Activated naive CD4-positive, alpha-beta T cell treated with anti-CD3 and anti-CD28 coated beads, Interleukin-2, amount 50 U/mL, for 24 hours (primary cell): ENCODE data around the gene LTBP2.

Experiments used
- H3K27ac Mint-ChIP-seq: one replicate; pipeline ENCODE4 v1.8.0; 2021; ENCODE audit warnings: mild to moderate bottlenecking, mixed read lengths
- H3K27me3 Mint-ChIP-seq: one replicate; pipeline ENCODE4 v1.8.0; 2021; ENCODE audit warnings: mixed read lengths
- H3K36me3 Mint-ChIP-seq: one replicate; pipeline ENCODE4 v1.8.0; 2021; ENCODE audit warnings: mixed read lengths
- H3K4me1 Mint-ChIP-seq: one replicate; pipeline ENCODE4 v1.8.0; 2021; ENCODE audit warnings: mixed read lengths
- H3K4me3 Mint-ChIP-seq: one replicate; pipeline ENCODE4 v1.8.0; 2021; ENCODE audit warnings: mild to moderate bottlenecking, mixed read lengths
- H3K9me3 Mint-ChIP-seq: one replicate; pipeline ENCODE4 v1.8.0; 2021; ENCODE audit warnings: mixed read lengths

LTBP2 gene

GRCh38 chr14:74502236-74503019 lies 109.6 kb downstream of the LTBP2 start:
- Mint-ChIP-seq H3K9me3 (no peaks in the 10 kb centered on the region), H3K4me3 (no peak overlapping the region), H3K27ac (peak overlapping the region; percentile 17)

DNA sequence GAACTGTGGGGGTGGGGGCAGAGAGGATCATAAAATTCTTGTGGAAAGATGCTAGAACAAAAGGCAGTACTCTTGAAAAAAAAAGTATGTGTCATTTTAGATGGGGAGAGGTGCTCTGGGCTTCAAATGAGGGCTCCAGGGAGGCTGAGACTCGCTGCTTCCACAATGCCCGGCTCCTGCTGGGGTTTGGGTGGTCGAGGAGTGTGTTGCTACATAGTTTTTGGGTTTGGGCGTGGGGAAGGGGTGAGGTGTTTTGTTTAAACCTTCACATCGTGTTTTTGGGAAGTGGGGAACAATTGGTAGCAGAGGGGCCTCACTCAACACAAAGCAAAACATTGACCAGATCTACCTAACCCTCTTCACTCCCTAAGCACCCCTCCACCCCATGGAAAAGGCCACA lies 110.3 kb downstream of the LTBP2 start:
- Mint-ChIP-seq H3K36me3 (no peaks in the 10 kb centered on the region), H3K27me3 (no peaks in the 10 kb centered on the region), H3K27ac (no peak overlapping the region), H3K4me1 (peaks cover 25% of the 10 kb centered on the region), H3K4me3 (no peak overlapping the region), H3K9me3 (no peaks in the 10 kb centered on the region)

More at GRCh38 chr14:74502236-74503019, 109.6 kb downstream of the LTBP2 start:
- Mint-ChIP-seq H3K36me3 (no peaks in the 10 kb centered on the region), H3K4me1 (peaks cover 22% of the 10 kb centered on the region), H3K27me3 (no peaks in the 10 kb centered on the region)

- Mint-ChIP-seq H3K27ac (no peak overlapping the region), H3K9me3 (no peaks in the 10 kb centered on the region), H3K27me3 (no peaks in the 10 kb centered on the region), H3K4me3 (no peak overlapping the region), H3K4me1 (peaks cover 30% of the 10 kb centered on the region), H3K36me3 (no peaks in the 10 kb centered on the region)
These were observed 110.9 kb downstream of the LTBP2 start for GRCh38 chr14:74501135-74501614.

DNA sequence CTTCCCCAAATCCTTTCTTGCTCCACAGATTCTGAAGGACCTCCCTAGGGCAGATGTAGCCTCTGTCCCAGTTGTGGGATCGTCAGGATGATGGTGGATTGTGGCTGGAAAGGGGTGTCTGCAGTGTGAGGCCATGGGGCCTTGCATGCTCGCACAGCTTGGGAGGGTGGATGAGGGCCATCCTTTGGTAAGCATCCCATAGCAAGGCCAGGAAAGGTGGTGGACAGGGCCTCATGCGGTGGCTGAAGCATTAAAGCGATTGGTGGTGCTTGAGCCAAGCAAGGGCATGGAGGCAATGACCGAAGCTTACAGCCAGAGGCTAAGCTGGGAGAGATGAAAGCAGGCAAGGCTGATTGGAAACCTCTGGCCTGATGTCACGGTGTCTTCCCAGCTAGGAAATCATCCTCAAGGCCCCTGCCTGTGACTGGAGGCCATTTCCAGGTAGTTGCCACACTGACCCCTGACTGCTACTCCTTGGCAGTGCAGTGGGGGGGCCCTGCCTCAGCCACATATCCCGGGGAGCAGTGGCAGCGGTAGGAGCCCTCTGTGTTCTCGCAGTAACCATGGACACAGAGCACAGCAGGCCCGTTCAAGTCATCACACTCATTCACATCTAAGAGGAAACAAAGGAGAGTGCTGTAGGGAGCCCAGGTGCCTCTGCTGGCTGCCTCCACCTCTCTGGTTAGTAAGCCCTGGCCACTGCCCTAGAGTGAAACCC lies 111.5 kb downstream of the LTBP2 start:
- H3K4me1 Mint-ChIP-seq: peaks cover 36% of the 10 kb centered on the region

DNA sequence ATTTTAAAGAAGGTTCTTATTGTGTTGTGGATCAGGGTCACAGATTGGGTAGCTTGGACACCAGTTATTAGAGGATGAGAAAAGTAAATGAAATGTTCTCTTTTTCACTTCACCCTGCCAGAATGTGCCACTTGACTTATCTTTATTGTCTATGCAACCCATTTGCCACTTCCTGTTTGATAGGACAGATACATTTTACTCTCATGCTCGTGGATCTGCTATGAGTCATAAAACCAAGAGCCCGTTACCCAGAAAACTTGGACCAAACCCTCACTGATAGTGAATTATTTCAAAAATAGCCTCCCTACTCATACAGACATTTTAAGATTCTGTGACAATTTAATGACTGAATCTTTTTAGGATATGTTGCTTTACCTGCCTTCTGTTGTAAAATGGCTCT lies 116.7 kb downstream of the LTBP2 start:
- Mint-ChIP-seq H3K4me1 (peaks cover 50% of the 10 kb centered on the region), H3K27me3 (no peaks in the 10 kb centered on the region), H3K4me3 (no peak overlapping the region), H3K9me3 (no peaks in the 10 kb centered on the region), H3K27ac (peak overlapping the region; percentile 82), H3K36me3 (no peaks in the 10 kb centered on the region)

More for the DNA sequence above, 111.5 kb downstream of the LTBP2 start:
- Mint-ChIP-seq H3K9me3 (no peaks in the 10 kb centered on the region), H3K27me3 (no peaks in the 10 kb centered on the region), H3K36me3 (no peaks in the 10 kb centered on the region), H3K4me3 (no peak overlapping the region), H3K27ac (no peak overlapping the region)

- peaks cover 52% of the 10 kb centered on the region for H3K4me1 Mint-ChIP-seq
- no peaks in the 10 kb centered on the region for H3K9me3 Mint-ChIP-seq
- H3K27me3 Mint-ChIP-seq: no peaks in the 10 kb centered on the region
- no peaks in the 10 kb centered on the region for H3K36me3 Mint-ChIP-seq
- H3K27ac Mint-ChIP-seq: peak within 1 kb of the TSS; percentile 96
- H3K4me3 Mint-ChIP-seq: no peak within 1 kb of the TSS
These were observed 118.4 kb downstream of the LTBP2 start, which contains the start of gene ISCA2 for GRCh38 chr14:74493343-74494261. ISCA2 (plus strand) TSS chr14:74493765; CDS start chr14:74493775, 10 bp downstream.

DNA sequence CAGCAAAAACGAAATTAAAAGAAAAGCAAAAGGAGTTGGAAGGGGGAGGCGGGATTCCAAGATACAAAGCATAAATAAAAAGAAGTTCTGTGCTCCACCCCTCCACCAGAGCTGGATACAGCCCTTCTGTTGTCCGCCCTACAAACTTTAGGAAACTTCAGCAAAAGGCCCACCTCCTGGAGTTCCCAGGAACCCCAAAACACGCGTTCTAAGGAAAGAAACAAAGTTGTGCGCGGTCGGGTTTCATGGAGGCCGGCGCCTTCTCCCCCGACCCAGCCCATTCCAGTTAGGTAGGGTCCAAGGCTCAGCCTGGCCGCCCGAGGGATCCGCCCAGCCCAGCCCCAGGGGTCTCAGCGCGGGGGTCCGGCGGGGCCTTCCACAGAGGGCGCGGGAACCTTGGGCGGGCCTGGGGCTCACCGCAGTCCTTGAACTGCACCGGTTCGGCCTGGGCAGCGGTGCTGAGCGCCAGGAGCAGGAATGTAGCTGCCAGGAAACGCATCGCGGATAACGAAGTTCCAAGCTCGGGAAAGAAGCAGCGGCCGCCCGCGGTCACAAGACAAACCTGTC lies 119.2 kb downstream of the LTBP2 start, which contains the start of gene NPC2:
Gene NPC2 (minus strand): TSS at position 530 of the 567 bp plus-strand sequence. CDS start 31 bp downstream, at position 499.
- H3K27ac Mint-ChIP-seq: peak within 1 kb of the TSS; percentile 96
- H3K9me3 Mint-ChIP-seq: no peaks in the 10 kb centered on the region
- no peaks in the 10 kb centered on the region for H3K36me3 Mint-ChIP-seq
- H3K27me3 Mint-ChIP-seq: no peaks in the 10 kb centered on the region
- no peak within 1 kb of the TSS for H3K4me3 Mint-ChIP-seq
- peaks cover 53% of the 10 kb centered on the region for H3K4me1 Mint-ChIP-seq

GRCh38 chr14:74491956-74492775 lies 119.9 kb downstream of the LTBP2 start:
- Mint-ChIP-seq H3K27ac (no peak overlapping the region), H3K36me3 (no peaks in the 10 kb centered on the region)

GRCh38 chr14:74490486-74490885 lies 121.6 kb downstream of the LTBP2 start:
- Mint-ChIP-seq H3K27ac (no peak overlapping the region), H3K9me3 (no peaks in the 10 kb centered on the region), H3K4me3 (no peak overlapping the region), H3K4me1 (peaks cover 37% of the 10 kb centered on the region), H3K36me3 (no peaks in the 10 kb centered on the region), H3K27me3 (no peaks in the 10 kb centered on the region)

More at GRCh38 chr14:74491956-74492775, 119.9 kb downstream of the LTBP2 start:
- Mint-ChIP-seq H3K27me3 (no peaks in the 10 kb centered on the region), H3K4me1 (peaks cover 49% of the 10 kb centered on the region), H3K4me3 (no peak overlapping the region), H3K9me3 (no peaks in the 10 kb centered on the region)

- Mint-ChIP-seq H3K36me3 (peaks cover 5% of the 10 kb centered on the region), H3K4me1 (peaks cover 22% of the 10 kb centered on the region), H3K4me3 (no peak overlapping the region), H3K27ac (peak overlapping the region; percentile 14), H3K9me3 (no peaks in the 10 kb centered on the region), H3K27me3 (no peaks in the 10 kb centered on the region)
These were observed 123.1 kb downstream of the LTBP2 start for GRCh38 chr14:74488786-74489397.

- H3K27ac Mint-ChIP-seq: no peak overlapping the region
- no peak overlapping the region for H3K4me3 Mint-ChIP-seq
- peaks cover 8% of the 10 kb centered on the region for H3K36me3 Mint-ChIP-seq
- peaks cover 22% of the 10 kb centered on the region for H3K4me1 Mint-ChIP-seq
- H3K9me3 Mint-ChIP-seq: no peaks in the 10 kb centered on the region
- no peaks in the 10 kb centered on the region for H3K27me3 Mint-ChIP-seq
These were observed 125.9 kb downstream of the LTBP2 start for GRCh38 chr14:74486164-74486563.

DNA sequence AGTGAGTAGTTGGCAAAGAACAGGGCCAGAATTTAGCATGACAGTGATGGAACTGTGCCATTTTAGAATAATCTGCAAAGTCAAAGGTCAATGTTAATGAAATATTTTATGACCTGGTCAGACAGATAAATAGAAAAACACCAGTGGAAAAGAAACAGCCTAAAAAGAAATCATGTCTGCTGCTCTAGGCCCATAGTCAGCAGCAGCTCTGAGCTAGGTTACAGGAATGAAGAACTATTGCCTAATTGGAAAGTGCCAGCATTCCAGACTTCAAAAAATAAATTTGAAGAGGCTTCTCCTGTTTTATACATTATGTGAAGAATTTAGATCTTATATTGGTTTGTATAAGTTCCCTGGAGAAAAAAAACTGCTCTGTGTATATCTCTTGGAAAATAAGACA lies 128.7 kb downstream of the LTBP2 start:
- Mint-ChIP-seq H3K9me3 (no peaks in the 10 kb centered on the region), H3K27ac (no peak overlapping the region), H3K27me3 (no peaks in the 10 kb centered on the region), H3K4me3 (no peak overlapping the region), H3K4me1 (no peaks in the 10 kb centered on the region), H3K36me3 (peaks cover 8% of the 10 kb centered on the region)

- H3K36me3 Mint-ChIP-seq: peaks cover 8% of the 10 kb centered on the region
- no peak overlapping the region for H3K4me3 Mint-ChIP-seq
- H3K27ac Mint-ChIP-seq: no peak overlapping the region
- H3K9me3 Mint-ChIP-seq: no peaks in the 10 kb centered on the region
- H3K4me1 Mint-ChIP-seq: no peaks in the 10 kb centered on the region
- no peaks in the 10 kb centered on the region for H3K27me3 Mint-ChIP-seq
These were observed 129.5 kb downstream of the LTBP2 start for GRCh38 chr14:74482571-74482970.

GRCh38 chr14:74480046-74480445 lies 132.0 kb downstream of the LTBP2 start:
- no peak overlapping the region for H3K4me3 Mint-ChIP-seq
- no peak overlapping the region for H3K27ac Mint-ChIP-seq
- no peaks in the 10 kb centered on the region for H3K27me3 Mint-ChIP-seq
- H3K9me3 Mint-ChIP-seq: no peaks in the 10 kb centered on the region
- peaks cover 8% of the 10 kb centered on the region for H3K36me3 Mint-ChIP-seq
- H3K4me1 Mint-ChIP-seq: no peaks in the 10 kb centered on the region
